A549 (cell line): ENCODE data around the gene RCSD1. TPM values are rescaled to one million over a fixed set of nuclear protein-coding genes. Genes with fewer than 3 reads are reported as not detected.
A peak's percentile ranks its signal among the peaks of the same experiment; 100 is the strongest.

ENCODE experiments used
- ATAC-seq, 2 experiments: fragments of 200-7000 bp in 1 of 2; fragments of >200 bp in 1 of 2; cut with Nextera tagmentation in 1 of 2; cut with Tn5 transposase in 1 of 2; 3 replicates each; pipeline versions ENCODE4 v1.8.0 to v1.9.1; 2018 to 2020; ENCODE audit warnings: mild to moderate bottlenecking in 1 of 2, moderate library complexity in 1 of 2
- CTCF ChIA-PET: fragments of 300-600 bp; sonication (Branson Sonifier 250); formaldehyde crosslinking; extraction: SDS; loops from one replicate; lab custom pipeline; 2021; ENCODE audit warnings: antibody characterized with exemption, inconsistent platforms; lab: Yijun Ruan, JAX
- POLR2A ChIA-PET: fragments of 350-600 bp; formaldehyde crosslinking; extraction: SDS; loops from one replicate; lab custom pipeline; 2021; ENCODE audit warnings: antibody characterized with exemption, inconsistent platforms; lab: Yijun Ruan, JAX
- DNase-seq, 2 experiments: peaks; one replicate each; pipeline versions ENCODE4 v3.0.0 to v3.0.0-alpha.2; 2011 to 2016; ENCODE audit warnings: low read depth in 1 of 2, low spot score in 1 of 2
- FAIRE-seq: peaks from 2 replicates; lab custom pipeline; 2011; peaks lifted over from hg19 to GRCh38; lab: Jason Lieb, UNC
- H3K27ac ChIP-seq, 2 experiments: fragments of >200 bp; sonication (Bioruptor Twin); formaldehyde crosslinking; 3 replicates each; pipeline ENCODE4 v1.5.1; 2016 to 2017
- H3K4me1 ChIP-seq: fragments of >200 bp; sonication (Bioruptor Twin); formaldehyde crosslinking; 3 replicates; pipeline ENCODE4 v1.6.1; 2016
- H3K4me2 ChIP-seq: fragments of >200 bp; sonication (Bioruptor Twin); formaldehyde crosslinking; 3 replicates; pipeline ENCODE4 v1.6.1; 2016
- H3K4me3 ChIP-seq: fragments of >200 bp; sonication (Bioruptor Twin); formaldehyde crosslinking; 3 replicates; pipeline ENCODE4 v1.5.1; 2016
- H3K9me3 ChIP-seq: fragments of >200 bp; sonication (Bioruptor Twin); formaldehyde crosslinking; 3 replicates; pipeline ENCODE4 v1.6.1; 2016
- BHLHE40 ChIP-seq: IDR thresholded peaks from 2 replicates; pipeline ENCODE4 v1.6.1; 2012; ENCODE audit warnings: low read depth, low read length, inconsistent platforms
- CBX2 ChIP-seq: fragments of 200-600 bp; sonication (generic); IDR thresholded peaks from 2 replicates; pipeline ENCODE4 v1.6.1; 2016; ENCODE audit warnings: low read depth, mild to moderate bottlenecking, borderline replicate concordance
- EHF ChIP-seq: fragments of 250-450 bp; sonication (Bioruptor Pico); IDR thresholded peaks from 2 replicates; pipeline ENCODE4 v1.5.0; 2020; ENCODE audit warnings: mild to moderate bottlenecking
- GATA3 ChIP-seq: IDR thresholded peaks from 2 replicates; pipeline ENCODE4 v1.6.1; 2012; ENCODE audit warnings: borderline replicate concordance
- HDAC2 ChIP-seq: fragments of 200-600 bp; sonication (generic); IDR thresholded peaks from 2 replicates; pipeline ENCODE4 v1.6.1; 2016
- HEYL ChIP-seq: fragments of 250-450 bp; sonication (Bioruptor Pico); IDR thresholded peaks from 2 replicates; pipeline ENCODE4 v1.8.0; 2021; ENCODE audit warnings: mild to moderate bottlenecking, moderate library complexity
- HOXA7 ChIP-seq: fragments of 250-450 bp; sonication (Bioruptor Pico); IDR thresholded peaks from 2 replicates; pipeline ENCODE4 v1.5.0; 2020; ENCODE audit warnings: mild to moderate bottlenecking, moderate library complexity
- HOXB5 ChIP-seq: fragments of 250-450 bp; sonication (Bioruptor Pico); IDR thresholded peaks from 2 replicates; pipeline ENCODE4 v1.5.0; 2020; ENCODE audit warnings: mild to moderate bottlenecking, moderate library complexity
- JUN ChIP-seq, 2 experiments: fragments of >200 bp; sonication (Bioruptor Twin); formaldehyde crosslinking; IDR thresholded peaks; 2 replicates in 1 of 2; 3 replicates in 1 of 2; pipeline ENCODE4 v1.6.1; 2016 to 2017
- MAZ ChIP-seq: fragments of 150-350 bp; IDR thresholded peaks from 2 replicates; pipeline ENCODE4 v1.6.1; 2014; ENCODE audit warnings: antibody characterized with exemption, low read depth, low read length, borderline replicate concordance
- MYC ChIP-seq: IDR thresholded peaks from 2 replicates; pipeline ENCODE4 v1.6.1; 2012; ENCODE audit warnings: mild to moderate bottlenecking, inconsistent platforms, low read length, improper control_type of control experiment, borderline replicate concordance
- NFE2L2 ChIP-seq: fragments of 150-350 bp; conservative IDR thresholded peaks from 2 replicates; pipeline ENCODE4 v1.6.1; 2014; ENCODE audit warnings: low read length
- PHF8 ChIP-seq: fragments of 200-600 bp; sonication (generic); IDR thresholded peaks from 2 replicates; pipeline ENCODE4 v1.6.1; 2016; ENCODE audit warnings: low read depth, mild to moderate bottlenecking, antibody characterized with exemption, moderate library complexity, borderline replicate concordance
- POLR2A ChIP-seq: IDR thresholded peaks from 2 replicates; pipeline ENCODE4 v1.6.1; 2012; ENCODE audit warnings: mild to moderate bottlenecking, low read length
- POLR2AphosphoS2 ChIP-seq: conservative IDR thresholded peaks from 2 replicates; pipeline ENCODE4 v1.6.1; 2012; ENCODE audit warnings: low read length, improper control_type of control experiment, inconsistent platforms
- RCOR1 ChIP-seq: fragments of 150-350 bp; IDR thresholded peaks from 2 replicates; pipeline ENCODE4 v1.6.1; 2014; ENCODE audit warnings: antibody characterized with exemption, low read length, low read depth
- RFX5 ChIP-seq: fragments of 450-650 bp; IDR thresholded peaks from 2 replicates; pipeline ENCODE4 v1.7.1; 2014; ENCODE audit warnings: antibody characterized with exemption, mild to moderate bottlenecking, moderate library complexity
- SMC3 ChIP-seq: fragments of >200 bp; sonication (Bioruptor Twin); formaldehyde crosslinking; IDR thresholded peaks from 3 replicates; pipeline ENCODE4 v1.6.1; 2018; ENCODE audit warnings: inconsistent platforms
- TP53 ChIP-seq: fragments of 250-450 bp; sonication (Bioruptor Pico); IDR thresholded peaks from 2 replicates; pipeline ENCODE4 v1.5.0; 2021; ENCODE audit warnings: mild to moderate bottlenecking, moderate library complexity
- ZC3H11A ChIP-seq: fragments of 450-650 bp; IDR thresholded peaks from 2 replicates; pipeline ENCODE4 v1.6.1; 2014; ENCODE audit warnings: antibody characterized with exemption, mild to moderate bottlenecking
- ZNF302 ChIP-seq: fragments of 250-450 bp; sonication (Bioruptor Pico); IDR thresholded peaks from 2 replicates; pipeline ENCODE4 v1.9.0; 2021; ENCODE audit warnings: inconsistent platforms, mild to moderate bottlenecking, moderate library complexity
- ZSCAN20 ChIP-seq: fragments of 250-450 bp; sonication (Bioruptor Pico); IDR thresholded peaks from 2 replicates; pipeline ENCODE4 v1.8.0; 2022; ENCODE audit warnings: mild to moderate bottlenecking, moderate library complexity
- WGBS: methylation state at CpG from one replicate; pipeline ENCODE4 v1.1.6; 2017; ENCODE audit errors: missing lambda C conversion rate; 5-methylcytosine and 5-hydroxymethylcytosine counted together
- polyA plus RNA-seq, 4 experiments: library from polyadenylated mRNA; depleted of rRNA in 3 of 4; stranded (reverse); fragments of >200 nt; fragmentation: RNase III in 1 of 4; extraction: RNeasy Plus Mini Kit Qiagen cat#74134 plus additional on column Dnase treatment in 1 of 4; gene quantifications; 2 replicates in 3 of 4; 3 replicates in 1 of 4; pipeline ENCODE4 v1.2.3, GENCODE V29; 2011 to 2017
- TF ChIP-seq, protein P1 (sequence below): fragments of >200 bp; sonication (Bioruptor Twin); formaldehyde crosslinking; IDR thresholded peaks from 3 replicates; pipeline ENCODE4 v1.5.1; 2016
- TF ChIP-seq, protein P2 (sequence below): fragments of 250-450 bp; sonication (Bioruptor Pico); IDR thresholded peaks from 2 replicates; pipeline ENCODE4 v1.5.0; 2020; ENCODE audit warnings: low read depth, mild to moderate bottlenecking, moderate library complexity
- TF ChIP-seq, protein P3 (sequence below): IDR thresholded peaks from 2 replicates; pipeline ENCODE4 v1.6.1; 2012; ENCODE audit warnings: low read depth, borderline replicate concordance
- TF ChIP-seq, protein P4 (sequence below): fragments of 250-450 bp; sonication (Bioruptor Pico); IDR thresholded peaks from 2 replicates; pipeline ENCODE4 v1.5.0; 2021; ENCODE audit warnings: mild to moderate bottlenecking, moderate library complexity, borderline replicate concordance
- TF ChIP-seq, protein P5 (sequence below): fragments of 150-350 bp; IDR thresholded peaks from 2 replicates; pipeline ENCODE4 v1.6.1; 2014; ENCODE audit warnings: low read depth, mild to moderate bottlenecking, low read length
- TF ChIP-seq, protein P6 (sequence below): fragments of >200 bp; sonication (Bioruptor Twin); formaldehyde crosslinking; IDR thresholded peaks from 2 replicates; pipeline ENCODE4 v1.6.1; 2016
- TF ChIP-seq, protein P7 (sequence below): IDR thresholded peaks from 2 replicates; pipeline ENCODE4 v1.6.1; 2012

The RCSD1 gene
- polyA plus RNA-seq, 2 of the 4 experiments (the other 2 are of a cell fraction), result not detected

DNA sequence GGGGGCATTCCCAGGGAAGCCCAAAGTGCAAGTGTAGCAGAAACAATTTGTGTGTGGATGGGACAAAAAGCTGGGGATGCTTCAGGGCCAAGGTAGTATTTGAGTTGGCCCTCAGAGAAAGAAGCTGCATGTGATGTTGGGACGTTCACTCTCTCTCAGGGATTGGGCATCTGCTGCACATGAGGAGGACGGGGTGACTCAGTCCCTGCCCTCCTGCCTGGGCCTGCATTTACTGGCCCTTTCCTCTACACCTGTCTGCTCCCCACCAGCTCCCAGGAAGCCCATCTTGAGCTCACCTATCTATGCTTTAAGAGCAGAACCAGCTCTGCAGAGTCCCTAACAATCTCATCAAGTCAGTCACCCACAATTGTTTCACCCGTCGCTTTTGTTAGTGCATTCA lies 68.3 kb downstream of the RCSD1 start:
- 68% methylated on average over 4 of the region's 4 CpGs for WGBS
- no peak for TF ChIP-seq TP53 (CRISPR knock-in tag)
- TF ChIP-seq EHF (CRISPR knock-in tag), result no peak
- no peak for TF ChIP-seq MAZ
- TF ChIP-seq HOXB5 (CRISPR knock-in tag), result no peak
- TF ChIP-seq GATA3, result no peak
- TF ChIP-seq, protein P1, sequence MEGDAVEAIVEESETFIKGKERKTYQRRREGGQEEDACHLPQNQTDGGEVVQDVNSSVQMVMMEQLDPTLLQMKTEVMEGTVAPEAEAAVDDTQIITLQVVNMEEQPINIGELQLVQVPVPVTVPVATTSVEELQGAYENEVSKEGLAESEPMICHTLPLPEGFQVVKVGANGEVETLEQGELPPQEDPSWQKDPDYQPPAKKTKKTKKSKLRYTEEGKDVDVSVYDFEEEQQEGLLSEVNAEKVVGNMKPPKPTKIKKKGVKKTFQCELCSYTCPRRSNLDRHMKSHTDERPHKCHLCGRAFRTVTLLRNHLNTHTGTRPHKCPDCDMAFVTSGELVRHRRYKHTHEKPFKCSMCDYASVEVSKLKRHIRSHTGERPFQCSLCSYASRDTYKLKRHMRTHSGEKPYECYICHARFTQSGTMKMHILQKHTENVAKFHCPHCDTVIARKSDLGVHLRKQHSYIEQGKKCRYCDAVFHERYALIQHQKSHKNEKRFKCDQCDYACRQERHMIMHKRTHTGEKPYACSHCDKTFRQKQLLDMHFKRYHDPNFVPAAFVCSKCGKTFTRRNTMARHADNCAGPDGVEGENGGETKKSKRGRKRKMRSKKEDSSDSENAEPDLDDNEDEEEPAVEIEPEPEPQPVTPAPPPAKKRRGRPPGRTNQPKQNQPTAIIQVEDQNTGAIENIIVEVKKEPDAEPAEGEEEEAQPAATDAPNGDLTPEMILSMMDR, result no peak
- TF ChIP-seq RFX5, result no peak
- no peak for TF ChIP-seq ZNF302
- TF ChIP-seq, protein P2, sequence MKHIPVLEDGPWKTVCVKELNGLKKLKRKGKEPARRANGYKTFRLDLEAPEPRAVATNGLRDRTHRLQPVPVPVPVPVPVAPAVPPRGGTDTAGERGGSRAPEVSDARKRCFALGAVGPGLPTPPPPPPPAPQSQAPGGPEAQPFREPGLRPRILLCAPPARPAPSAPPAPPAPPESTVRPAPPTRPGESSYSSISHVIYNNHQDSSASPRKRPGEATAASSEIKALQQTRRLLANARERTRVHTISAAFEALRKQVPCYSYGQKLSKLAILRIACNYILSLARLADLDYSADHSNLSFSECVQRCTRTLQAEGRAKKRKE (CRISPR knock-in tag), result no peak
- no peak for TF ChIP-seq HOXA7
- TF ChIP-seq BHLHE40, result no peak
- TF ChIP-seq, protein P3, sequence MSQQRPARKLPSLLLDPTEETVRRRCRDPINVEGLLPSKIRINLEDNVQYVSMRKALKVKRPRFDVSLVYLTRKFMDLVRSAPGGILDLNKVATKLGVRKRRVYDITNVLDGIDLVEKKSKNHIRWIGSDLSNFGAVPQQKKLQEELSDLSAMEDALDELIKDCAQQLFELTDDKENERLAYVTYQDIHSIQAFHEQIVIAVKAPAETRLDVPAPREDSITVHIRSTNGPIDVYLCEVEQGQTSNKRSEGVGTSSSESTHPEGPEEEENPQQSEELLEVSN, result no peak
- TF ChIP-seq JUN (IDR thresholded peaks at IDR 0.05), result no peak
- TF ChIP-seq PHF8, result no peak
- TF ChIP-seq POLR2AphosphoS2, result no peak
- DNase-seq (no peak), ATAC-seq (peak; percentile 20 to 26; a peak in 1 of 6 replicates), FAIRE-seq (no peak)
- Histone ChIP-seq H3K4me1 (no peaks in the 10 kb centered on the region), H3K9me3 (no peaks in the 10 kb centered on the region), H3K4me2 (no peak overlapping the region), H3K27ac (no peak overlapping the region), H3K4me3 (no peak overlapping the region)
- POLR2A ChIA-PET, result no interaction called here
- CTCF ChIA-PET, result interaction anchor here (0.8 to 3.8 kb wide), 7 partner anchors 9 to 384 kb away, joined by 3 to 25 read pairs (median 4); no protein-coding TSS in a partner anchor

DNA sequence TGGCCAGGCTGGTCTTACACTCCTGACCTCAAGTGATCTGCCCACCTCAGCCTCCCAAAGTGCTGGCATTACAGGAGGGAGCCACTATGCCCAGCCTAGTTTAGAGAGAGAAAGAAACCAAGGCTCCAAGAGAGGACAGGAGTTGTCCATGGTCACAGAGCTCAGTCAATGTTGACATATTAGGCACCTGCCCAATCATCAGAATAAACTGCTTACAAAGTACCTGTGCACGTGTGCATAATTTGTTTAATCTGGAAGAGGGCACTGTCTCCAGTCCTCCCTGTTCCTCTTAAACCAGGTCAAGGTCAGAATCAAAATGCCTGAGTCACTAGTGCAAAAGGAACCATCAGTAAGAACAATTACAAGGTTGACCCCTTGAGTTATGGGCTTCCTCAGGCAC lies 71.5 kb downstream of the RCSD1 start:
- no peak overlapping the region for H3K27ac ChIP-seq
- CTCF ChIA-PET, result interaction anchor here (1.3 to 4.5 kb wide), 4 partner anchors 11 to 26 kb away, joined by 3 to 18 read pairs (median 4); no protein-coding TSS in a partner anchor
- H3K9me3 ChIP-seq, result no peaks in the 10 kb centered on the region
- FAIRE-seq (no peak), ATAC-seq (no peak), DNase-seq (no peak)
- H3K4me3 ChIP-seq, result no peak overlapping the region
- TF ChIP-seq, protein P4, sequence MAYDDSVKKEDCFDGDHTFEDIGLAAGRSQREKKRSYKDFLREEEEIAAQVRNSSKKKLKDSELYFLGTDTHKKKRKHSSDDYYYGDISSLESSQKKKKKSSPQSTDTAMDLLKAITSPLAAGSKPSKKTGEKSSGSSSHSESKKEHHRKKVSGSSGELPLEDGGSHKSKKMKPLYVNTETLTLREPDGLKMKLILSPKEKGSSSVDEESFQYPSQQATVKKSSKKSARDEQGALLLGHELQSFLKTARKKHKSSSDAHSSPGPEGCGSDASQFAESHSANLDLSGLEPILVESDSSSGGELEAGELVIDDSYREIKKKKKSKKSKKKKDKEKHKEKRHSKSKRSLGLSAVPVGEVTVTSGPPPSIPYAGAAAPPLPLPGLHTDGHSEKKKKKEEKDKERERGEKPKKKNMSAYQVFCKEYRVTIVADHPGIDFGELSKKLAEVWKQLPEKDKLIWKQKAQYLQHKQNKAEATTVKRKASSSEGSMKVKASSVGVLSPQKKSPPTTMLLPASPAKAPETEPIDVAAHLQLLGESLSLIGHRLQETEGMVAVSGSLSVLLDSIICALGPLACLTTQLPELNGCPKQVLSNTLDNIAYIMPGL, result no peak
- TF ChIP-seq RFX5 (no peak), RCOR1 (no peak), HDAC2 (no peak), SMC3 (no peak), NFE2L2 (no peak), ZC3H11A (no peak), HOXA7 (no peak), EHF (CRISPR knock-in tag) (no peak), MYC (no peak), ZSCAN20 (CRISPR knock-in tag) (no peak), POLR2A (no peak), HEYL (CRISPR knock-in tag) (no peak), MAZ (no peak), CBX2 (no peak), GATA3 (no peak)
- TF ChIP-seq, protein P5, sequence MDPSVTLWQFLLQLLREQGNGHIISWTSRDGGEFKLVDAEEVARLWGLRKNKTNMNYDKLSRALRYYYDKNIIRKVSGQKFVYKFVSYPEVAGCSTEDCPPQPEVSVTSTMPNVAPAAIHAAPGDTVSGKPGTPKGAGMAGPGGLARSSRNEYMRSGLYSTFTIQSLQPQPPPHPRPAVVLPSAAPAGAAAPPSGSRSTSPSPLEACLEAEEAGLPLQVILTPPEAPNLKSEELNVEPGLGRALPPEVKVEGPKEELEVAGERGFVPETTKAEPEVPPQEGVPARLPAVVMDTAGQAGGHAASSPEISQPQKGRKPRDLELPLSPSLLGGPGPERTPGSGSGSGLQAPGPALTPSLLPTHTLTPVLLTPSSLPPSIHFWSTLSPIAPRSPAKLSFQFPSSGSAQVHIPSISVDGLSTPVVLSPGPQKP, result no peak
- TF ChIP-seq, protein P6, sequence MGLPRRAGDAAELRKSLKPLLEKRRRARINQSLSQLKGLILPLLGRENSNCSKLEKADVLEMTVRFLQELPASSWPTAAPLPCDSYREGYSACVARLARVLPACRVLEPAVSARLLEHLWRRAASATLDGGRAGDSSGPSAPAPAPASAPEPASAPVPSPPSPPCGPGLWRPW, result no peak
- TF ChIP-seq, protein P7, sequence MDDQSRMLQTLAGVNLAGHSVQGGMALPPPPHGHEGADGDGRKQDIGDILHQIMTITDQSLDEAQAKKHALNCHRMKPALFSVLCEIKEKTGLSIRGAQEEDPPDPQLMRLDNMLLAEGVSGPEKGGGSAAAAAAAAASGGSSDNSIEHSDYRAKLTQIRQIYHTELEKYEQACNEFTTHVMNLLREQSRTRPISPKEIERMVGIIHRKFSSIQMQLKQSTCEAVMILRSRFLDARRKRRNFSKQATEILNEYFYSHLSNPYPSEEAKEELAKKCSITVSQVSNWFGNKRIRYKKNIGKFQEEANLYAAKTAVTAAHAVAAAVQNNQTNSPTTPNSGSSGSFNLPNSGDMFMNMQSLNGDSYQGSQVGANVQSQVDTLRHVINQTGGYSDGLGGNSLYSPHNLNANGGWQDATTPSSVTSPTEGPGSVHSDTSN, result no peak
- H3K4me1 ChIP-seq, result no peaks in the 10 kb centered on the region
- POLR2A ChIA-PET, result no interaction called here
- 7% methylated on average over 1 of the region's 1 CpG for WGBS
- no peak overlapping the region for H3K4me2 ChIP-seq
